IMR-90 (cell line): ENCODE data around the gene ANKH. TPM values are rescaled to one million over a fixed set of nuclear protein-coding genes. Genes with fewer than 3 reads are reported as not detected.

Experiments
- ATAC-seq: fragments of 200-7000 bp; cut with Tn5 transposase; 2 replicates; pipeline ENCODE4 v1.9.1; 2020; ENCODE audit warnings: low read depth, mild to moderate bottlenecking, moderate library complexity
- BruUV-seq: library from RNA; stranded (reverse); fragments of 400-500 nt; replicated peaks from 2 replicates; lab custom pipeline; 2021; lab: Mats Ljungman, UMichigan
- CTCF ChIA-PET: fragments of 300-600 bp; formaldehyde crosslinking; extraction: SDS; loops from one replicate; lab custom pipeline; 2021; ENCODE audit warnings: antibody characterized with exemption; lab: Yijun Ruan, JAX
- POLR2A ChIA-PET: fragments of 300-600 bp; sonication (Branson Sonifier 250); formaldehyde crosslinking; loops from one replicate; lab custom pipeline; 2022; ENCODE audit warnings: antibody characterized with exemption; ENCODE audit not compliant: unreplicated experiment; lab: Charles Lee
- DNase-seq: peaks from one replicate; pipeline ENCODE4 v3.0.0; 2013
- H2AFZ ChIP-seq: replicated peaks from 2 replicates; pipeline ENCODE3; 2013; ENCODE audit warnings: low read length, mild to moderate bottlenecking; ENCODE audit not compliant: poor library complexity
- H2AK5ac ChIP-seq: 2 replicates; pipeline ENCODE4 v1.6.1; 2013; ENCODE audit warnings: low read depth, low read length, inconsistent platforms
- H2AK9ac ChIP-seq: replicated peaks from 2 replicates; pipeline ENCODE3; 2013; ENCODE audit warnings: mild to moderate bottlenecking, low read depth, low read length, moderate library complexity; ENCODE audit not compliant: poor library complexity
- H2BK120ac ChIP-seq: 2 replicates; pipeline ENCODE4 v1.6.1; 2013; ENCODE audit warnings: low read depth, low read length, inconsistent platforms
- H2BK15ac ChIP-seq: 3 replicates; pipeline ENCODE4 v1.6.1; 2013; ENCODE audit warnings: low read depth, low read length, inconsistent platforms
- H2BK20ac ChIP-seq: 2 replicates; pipeline ENCODE4 v1.6.1; 2013; ENCODE audit warnings: low read depth, mild to moderate bottlenecking, inconsistent platforms, low read length, moderate library complexity
- H2BK5ac ChIP-seq: 2 replicates; pipeline ENCODE4 v1.6.1; 2013; ENCODE audit warnings: mild to moderate bottlenecking, low read depth, low read length, inconsistent platforms; ENCODE audit not compliant: poor library complexity, severe bottlenecking
- H3K14ac ChIP-seq: replicated peaks from 2 replicates; pipeline ENCODE4 v1.6.1; 2013; ENCODE audit warnings: low read depth, low read length, inconsistent platforms
- H3K18ac ChIP-seq: 2 replicates; pipeline ENCODE4 v1.6.1; 2013; ENCODE audit warnings: low read depth, low read length, control low read depth
- H3K23ac ChIP-seq: 2 replicates; pipeline ENCODE4 v1.6.1; 2013; ENCODE audit warnings: low read depth, low read length, inconsistent platforms
- H3K27ac ChIP-seq: 2 replicates; pipeline ENCODE4 v1.5.1; 2013; ENCODE audit warnings: mild to moderate bottlenecking, control low read depth, low read length; ENCODE audit not compliant: insufficient read depth
- H3K27me3 ChIP-seq: 2 replicates; pipeline ENCODE4 v1.6.1; 2013; ENCODE audit warnings: low read length; ENCODE audit not compliant: control insufficient read depth, insufficient read depth
- H3K36me3 ChIP-seq: 2 replicates; pipeline ENCODE4 v1.6.1; 2013; ENCODE audit warnings: low read length, mixed read lengths; ENCODE audit not compliant: control insufficient read depth, insufficient read depth
- H3K4ac ChIP-seq: 2 replicates; pipeline ENCODE4 v1.6.1; 2013; ENCODE audit warnings: low read depth, low read length, inconsistent platforms
- H3K4me1 ChIP-seq: 2 replicates; pipeline ENCODE4 v1.6.1; 2013; ENCODE audit warnings: low read length, mixed read lengths; ENCODE audit not compliant: control insufficient read depth, insufficient read depth
- H3K4me2 ChIP-seq: 2 replicates; pipeline ENCODE4 v1.6.1; 2013; ENCODE audit warnings: low read depth, mild to moderate bottlenecking, control low read depth, low read length, moderate library complexity
- H3K4me3 ChIP-seq: 2 replicates; pipeline ENCODE4 v1.5.1; 2013; ENCODE audit warnings: low read depth, mild to moderate bottlenecking, control low read depth, low read length, moderate library complexity; ENCODE audit not compliant: insufficient read depth
- H3K56ac ChIP-seq: 2 replicates; pipeline ENCODE4 v1.6.1; 2013; ENCODE audit warnings: low read length, inconsistent platforms; ENCODE audit not compliant: insufficient read depth; ENCODE audit errors: extremely low read depth
- H3K79me1 ChIP-seq, 2 experiments: 2 replicates each; pipeline ENCODE4 v1.6.1; 2013; ENCODE audit warnings: low read length in 2 of 2, inconsistent platforms in 1 of 2, low read depth in 1 of 2
- H3K9ac ChIP-seq: 2 replicates; pipeline ENCODE4 v1.6.1; 2013; ENCODE audit warnings: low read depth, low read length, control low read depth
- H3K9me1 ChIP-seq: 2 replicates; pipeline ENCODE4 v1.6.1; 2013; ENCODE audit warnings: low read length, inconsistent platforms; ENCODE audit not compliant: insufficient read depth
- H3K9me3 ChIP-seq: 2 replicates; pipeline ENCODE4 v1.6.1; 2013; ENCODE audit warnings: low read length; ENCODE audit not compliant: control insufficient read depth, insufficient read depth
- H4K20me1 ChIP-seq: 2 replicates; pipeline ENCODE4 v1.6.1; 2013; ENCODE audit warnings: low read length, inconsistent platforms; ENCODE audit not compliant: insufficient read depth
- H4K5ac ChIP-seq: 2 replicates; pipeline ENCODE4 v1.6.1; 2013; ENCODE audit warnings: mild to moderate bottlenecking, low read depth, low read length, control low read depth
- H4K8ac ChIP-seq, 2 experiments: 2 replicates each; pipeline ENCODE4 v1.6.1; 2013; ENCODE audit warnings: low read depth in 2 of 2, low read length in 2 of 2, control low read depth in 1 of 2, inconsistent platforms in 1 of 2
- H4K91ac ChIP-seq: 2 replicates; pipeline ENCODE4 v1.6.1; 2013; ENCODE audit warnings: low read depth, low read length, inconsistent platforms; ENCODE audit not compliant: insufficient read depth
- BHLHE40 ChIP-seq: fragments of 150-350 bp; IDR thresholded peaks from 2 replicates; pipeline ENCODE4 v1.6.1; 2016; ENCODE audit warnings: mild to moderate bottlenecking, low read depth, low read length
- CEBPB ChIP-seq: IDR thresholded peaks from 2 replicates; pipeline ENCODE4 v1.6.1; 2012; ENCODE audit warnings: low read depth, low read length, improper control_type of control experiment
- CHD1 ChIP-seq: IDR thresholded peaks from 2 replicates; pipeline ENCODE4 v1.6.1; 2012; ENCODE audit warnings: low read depth, low read length, improper control_type of control experiment
- FOS ChIP-seq: fragments of 150-350 bp; IDR thresholded peaks from 2 replicates; pipeline ENCODE4 v1.6.1; 2016; ENCODE audit warnings: low read depth, low read length
- MAFK ChIP-seq: IDR thresholded peaks from 2 replicates; pipeline ENCODE4 v1.6.1; 2012; ENCODE audit warnings: low read depth, low read length, improper control_type of control experiment
- MAZ ChIP-seq: IDR thresholded peaks from 2 replicates; pipeline ENCODE4 v1.6.1; 2012; ENCODE audit warnings: low read depth, mild to moderate bottlenecking, low read length, improper control_type of control experiment, moderate library complexity, borderline replicate concordance
- MXI1 ChIP-seq: IDR thresholded peaks from 2 replicates; pipeline ENCODE4 v1.6.1; 2012; ENCODE audit warnings: low read depth, mild to moderate bottlenecking, low read length, moderate library complexity, borderline replicate concordance
- NFE2L2 ChIP-seq: fragments of 150-350 bp; IDR thresholded peaks from 2 replicates; pipeline ENCODE4 v1.6.1; 2016; ENCODE audit warnings: low read depth, mild to moderate bottlenecking, low read length
- POLR2A ChIP-seq: IDR thresholded peaks from 2 replicates; pipeline ENCODE4 v1.6.1; 2012; ENCODE audit warnings: mild to moderate bottlenecking, low read depth, low read length
- RAD21 ChIP-seq: IDR thresholded peaks from 2 replicates; pipeline ENCODE4 v1.6.1; 2012; ENCODE audit warnings: low read length, improper control_type of control experiment
- RCOR1 ChIP-seq: IDR thresholded peaks from 2 replicates; pipeline ENCODE4 v1.6.1; 2012; ENCODE audit warnings: mild to moderate bottlenecking, low read length, improper control_type of control experiment; ENCODE audit not compliant: insufficient replicate concordance
- RFX5 ChIP-seq: IDR thresholded peaks from 2 replicates; pipeline ENCODE4 v1.8.0; 2012; ENCODE audit warnings: low read depth, mild to moderate bottlenecking, low read length, moderate library complexity
- SMC3 ChIP-seq: fragments of 150-350 bp; IDR thresholded peaks from 2 replicates; pipeline ENCODE4 v1.6.1; 2016; ENCODE audit warnings: low read depth, mild to moderate bottlenecking, antibody characterized with exemption, low read length, moderate library complexity
- USF2 ChIP-seq: fragments of 150-350 bp; IDR thresholded peaks from 2 replicates; pipeline ENCODE4 v1.6.1; 2017; ENCODE audit warnings: mild to moderate bottlenecking, antibody characterized with exemption, low read length, low read depth
- WGBS, 2 experiments: methylation state at CpG; one replicate each; pipeline versions ENCODE4 v1.1.5 to v1.1.7; 2013; ENCODE audit warnings: missing lambda C conversion rate in 2 of 2; ENCODE audit not compliant: insufficient read length in 1 of 2; ENCODE audit errors: extremely low coverage in 2 of 2; 5-methylcytosine and 5-hydroxymethylcytosine counted together
- dilution Hi-C: fragments of 300-500 bp; cut with HindIII; formaldehyde crosslinking; loops from one replicate; pipeline ENCODE4 v1.14.3; 2018; ENCODE audit warnings: low sequenced_read_pairs; ENCODE audit not compliant: unreplicated experiment
- in situ Hi-C: fragments of 300-500 bp; cut with MboI; formaldehyde crosslinking; loops from 3 replicates; pipeline ENCODE4 v1.14.3; 2019; ENCODE audit warnings: low sequenced_read_pairs, inconsistent platforms, mixed read lengths
- intact Hi-C: fragments of 100-400 bp; cut with micrococcal nuclease; formaldehyde crosslinking; loops from 2 replicates; pipeline ENCODE4 v1.10.0; 2022
- polyA plus RNA-seq, 3 experiments: library from polyadenylated mRNA; depleted of rRNA; stranded (reverse); fragments of >200 nt; gene quantifications; 2 replicates each; pipeline ENCODE4 v1.2.3, GENCODE V29; 2012; ENCODE audit warnings: low replicate concordance in 1 of 3
- total RNA-seq: library from RNA; depleted of rRNA; stranded (reverse); fragments of >200 nt; gene quantifications from 2 replicates; pipeline ENCODE4 v1.2.3, GENCODE V29; 2012
- TF ChIP-seq, protein P1 (sequence below): conservative IDR thresholded peaks from 2 replicates; pipeline ENCODE4 v1.5.1; 2012; ENCODE audit warnings: mild to moderate bottlenecking, low read depth, low read length, improper control_type of control experiment

Gene ANKH
- total and polyA plus RNA-seq, 2 of the 4 experiments (the other 2 are of a cell fraction) = 5.2 to 17.2 TPM

GRCh38 chr5:14665101-14665822, 206.3 kb downstream of the ANKH start:
- Histone ChIP-seq H3K9me3 (no peaks in the 10 kb centered on the region), H3K4me3 (peak overlapping the region; percentile 64), H3K14ac (peak overlapping the region; percentile 34; the same call in 1 of the 2 replicates), H2AK9ac (peak overlapping the region; percentile 86), H3K4me2 (peak overlapping the region; percentile 73), H3K9me1 (peaks cover 15% of the 10 kb centered on the region), H2BK5ac (no peak overlapping the region), H2AK5ac (no peak overlapping the region), H3K23ac (peak overlapping the region; percentile 55), H3K4ac (0 out of 2 replicates have a peak overlapping the region, but pooled peaks have one; percentile 1), H3K27me3 (no peaks in the 10 kb centered on the region), H3K79me1 (peaks cover 29 to 68% of the 10 kb centered on the region in 2 experiments), H3K56ac (peak overlapping the region; percentile 21; the same call in 1 of the 2 replicates), H2BK15ac (no peak overlapping the region), H3K18ac (no peak overlapping the region), H2BK20ac (no peak overlapping the region), H4K8ac (peak overlapping the region; percentile 1 to 29; a peak in 1 of 4 replicates), H4K20me1 (peaks cover 40% of the 10 kb centered on the region), H3K27ac (peak overlapping the region; percentile 34), H3K36me3 (no peaks in the 10 kb centered on the region; the same call in 1 of the 2 replicates), H4K5ac (no peak overlapping the region), H2AFZ (peak overlapping the region; percentile 99), H3K9ac (peak overlapping the region; percentile 74), H4K91ac (no peak overlapping the region), H3K4me1 (peaks cover 11% of the 10 kb centered on the region), H2BK120ac (no peak overlapping the region)
- POLR2A ChIA-PET = no interaction called here
- dilution Hi-C loops = no loop called here
- in situ Hi-C loops = loop anchor here (25.0 kb wide), 2 partner anchors 553 to 678 kb away; no protein-coding TSS in a partner anchor
- intact Hi-C loops = no loop called here
- no TSS peak for BruUV-seq
- WGBS, 2 experiments = 0% methylated on average over 2 of the region's 21 CpGs; no CpG with 5 or more reads in 1 of the 2 experiments
- CTCF ChIA-PET = no interaction called here
- DNase-seq (no peak), ATAC-seq (no peak)
- no peak for TF ChIP-seq CHD1
- no peak for TF ChIP-seq RAD21
- TF ChIP-seq RFX5 = no peak
- TF ChIP-seq MAFK = no peak
- TF ChIP-seq USF2 = no peak
- no peak for TF ChIP-seq CEBPB
- TF ChIP-seq NFE2L2 = no peak
- no peak for TF ChIP-seq SMC3
- no peak for TF ChIP-seq RCOR1
- TF ChIP-seq, protein P1, sequence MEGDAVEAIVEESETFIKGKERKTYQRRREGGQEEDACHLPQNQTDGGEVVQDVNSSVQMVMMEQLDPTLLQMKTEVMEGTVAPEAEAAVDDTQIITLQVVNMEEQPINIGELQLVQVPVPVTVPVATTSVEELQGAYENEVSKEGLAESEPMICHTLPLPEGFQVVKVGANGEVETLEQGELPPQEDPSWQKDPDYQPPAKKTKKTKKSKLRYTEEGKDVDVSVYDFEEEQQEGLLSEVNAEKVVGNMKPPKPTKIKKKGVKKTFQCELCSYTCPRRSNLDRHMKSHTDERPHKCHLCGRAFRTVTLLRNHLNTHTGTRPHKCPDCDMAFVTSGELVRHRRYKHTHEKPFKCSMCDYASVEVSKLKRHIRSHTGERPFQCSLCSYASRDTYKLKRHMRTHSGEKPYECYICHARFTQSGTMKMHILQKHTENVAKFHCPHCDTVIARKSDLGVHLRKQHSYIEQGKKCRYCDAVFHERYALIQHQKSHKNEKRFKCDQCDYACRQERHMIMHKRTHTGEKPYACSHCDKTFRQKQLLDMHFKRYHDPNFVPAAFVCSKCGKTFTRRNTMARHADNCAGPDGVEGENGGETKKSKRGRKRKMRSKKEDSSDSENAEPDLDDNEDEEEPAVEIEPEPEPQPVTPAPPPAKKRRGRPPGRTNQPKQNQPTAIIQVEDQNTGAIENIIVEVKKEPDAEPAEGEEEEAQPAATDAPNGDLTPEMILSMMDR = no peak
- TF ChIP-seq MAZ = no peak
- no peak for TF ChIP-seq FOS
- no peak for TF ChIP-seq BHLHE40
- no peak for TF ChIP-seq POLR2A
- no peak for TF ChIP-seq MXI1
